CD4-positive, alpha-beta T cell treated with Interleukin-17A for 1 hour (primary cell): ENCODE results near the gene COL18A1.
"Not testable (repeated sequence)": the region's sequence is repeated elsewhere in the genome, so short reads cannot be mapped to it uniquely, and the experiment has no call there.

ENCODE experiments used
- DNase-seq: peaks from one replicate; pipeline ENCODE4 v3.0.0-alpha.2; 2020

COL18A1 gene

DNA sequence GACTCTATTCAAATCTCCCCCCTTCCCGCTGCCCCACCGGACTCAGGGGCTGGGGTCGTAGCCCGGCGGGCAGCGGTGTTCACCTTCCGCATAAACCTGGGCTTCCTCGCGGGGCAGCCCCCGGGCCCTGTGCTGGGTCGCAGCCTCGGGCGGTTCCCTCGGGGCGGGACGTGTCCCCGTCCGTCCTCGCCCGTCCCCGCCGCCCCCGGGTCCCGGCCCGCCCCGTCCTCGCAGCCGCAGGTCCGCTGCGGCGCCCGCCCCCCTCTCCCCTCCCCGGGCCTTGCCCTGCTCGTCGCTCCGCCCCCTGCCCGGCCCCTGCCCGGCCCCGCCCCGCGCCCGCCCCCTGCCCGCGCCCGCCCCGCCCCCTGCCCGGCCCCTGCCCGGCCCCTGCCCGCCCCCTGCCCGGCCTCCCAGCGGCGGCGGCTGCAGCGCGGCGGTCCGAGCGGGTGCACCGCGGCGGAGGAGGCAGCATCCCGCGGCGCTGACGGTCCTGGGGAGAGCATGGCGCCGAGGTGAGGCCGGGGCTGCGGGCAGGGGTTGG, at the start of gene COL18A1:
Gene COL18A1 (plus strand): TSS at position 436 of the 541 bp plus-strand sequence. CDS start 66 bp downstream, at position 502.
- peak; percentile 40 for DNase-seq

DNA sequence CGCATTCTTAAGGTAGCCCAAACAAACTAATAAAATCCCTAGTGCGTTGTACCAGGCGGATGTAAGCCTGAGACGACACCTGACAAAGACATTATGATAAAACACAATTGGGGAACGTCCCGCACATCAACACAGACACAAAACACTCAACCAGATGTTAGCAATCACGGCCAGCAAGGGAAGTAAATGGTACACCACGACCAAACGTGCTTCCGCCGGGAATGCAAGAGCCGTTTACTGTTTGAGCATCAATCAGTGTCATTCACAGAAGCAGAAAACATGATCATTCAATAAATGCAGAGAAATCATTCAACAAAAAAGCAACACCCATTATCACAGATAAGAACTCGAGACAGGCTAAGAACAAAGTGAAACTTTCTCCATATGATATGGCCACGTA, 49.4 kb upstream of the COL18A1 start:
- no peak for DNase-seq

DNA sequence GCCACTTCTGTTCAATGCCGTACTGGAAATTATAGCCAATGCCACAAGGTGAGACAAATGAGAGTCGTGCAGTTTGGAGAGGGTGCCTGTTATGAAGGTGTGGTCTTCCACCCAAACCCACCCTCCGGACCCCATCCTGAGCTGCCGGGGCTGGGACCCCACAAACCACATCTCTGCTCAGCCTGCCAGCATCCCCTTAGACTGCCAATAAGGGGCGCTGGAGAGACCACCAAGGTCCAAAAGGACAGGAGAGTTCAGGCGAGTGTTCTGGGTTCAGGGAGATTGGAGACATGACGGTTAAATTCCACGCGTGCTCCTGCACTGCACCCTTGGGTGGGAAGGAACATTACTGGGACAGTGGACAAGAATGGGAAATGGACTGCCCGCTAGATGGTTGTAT, 48.7 kb upstream of the COL18A1 start:
- DNase-seq: no peak

DNA sequence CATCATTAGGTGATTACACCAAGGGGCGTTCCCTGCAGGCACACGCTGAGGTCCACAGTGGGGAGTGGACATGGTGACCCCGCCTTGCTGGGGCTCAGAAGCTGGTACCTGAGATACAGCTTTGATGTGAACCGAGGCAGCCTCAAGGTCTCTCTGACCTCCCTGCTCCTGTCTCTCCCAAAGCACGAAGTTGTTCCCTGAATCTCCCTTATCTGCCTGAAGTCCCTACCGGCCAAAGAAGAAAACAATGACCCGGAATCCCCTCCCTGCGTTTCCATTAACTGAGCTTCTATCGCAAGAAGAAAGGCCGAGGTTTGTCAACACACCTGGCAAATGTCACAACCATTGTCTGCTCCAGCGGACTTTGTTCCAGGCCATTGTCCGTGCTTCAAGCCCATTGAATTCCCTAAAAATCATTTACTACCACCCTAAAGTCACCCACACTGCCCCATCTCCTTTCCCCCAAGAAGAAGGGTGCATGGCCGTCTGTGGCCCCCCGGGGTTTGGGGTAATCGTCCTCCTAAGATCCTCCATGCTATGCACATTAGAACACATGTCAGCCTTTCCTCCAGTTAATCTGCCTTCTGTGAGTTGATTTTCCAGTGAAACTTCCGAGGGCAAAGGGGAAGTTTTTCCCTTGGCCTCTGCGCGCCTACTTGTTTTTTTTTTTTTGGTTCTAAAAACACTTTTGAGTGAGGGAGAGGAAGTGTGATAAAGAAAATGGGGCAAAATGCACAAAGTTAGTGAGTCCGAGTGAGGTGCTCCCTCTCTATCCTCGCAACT, 48.1 kb upstream of the COL18A1 start:
- DNase-seq: no peak

DNA sequence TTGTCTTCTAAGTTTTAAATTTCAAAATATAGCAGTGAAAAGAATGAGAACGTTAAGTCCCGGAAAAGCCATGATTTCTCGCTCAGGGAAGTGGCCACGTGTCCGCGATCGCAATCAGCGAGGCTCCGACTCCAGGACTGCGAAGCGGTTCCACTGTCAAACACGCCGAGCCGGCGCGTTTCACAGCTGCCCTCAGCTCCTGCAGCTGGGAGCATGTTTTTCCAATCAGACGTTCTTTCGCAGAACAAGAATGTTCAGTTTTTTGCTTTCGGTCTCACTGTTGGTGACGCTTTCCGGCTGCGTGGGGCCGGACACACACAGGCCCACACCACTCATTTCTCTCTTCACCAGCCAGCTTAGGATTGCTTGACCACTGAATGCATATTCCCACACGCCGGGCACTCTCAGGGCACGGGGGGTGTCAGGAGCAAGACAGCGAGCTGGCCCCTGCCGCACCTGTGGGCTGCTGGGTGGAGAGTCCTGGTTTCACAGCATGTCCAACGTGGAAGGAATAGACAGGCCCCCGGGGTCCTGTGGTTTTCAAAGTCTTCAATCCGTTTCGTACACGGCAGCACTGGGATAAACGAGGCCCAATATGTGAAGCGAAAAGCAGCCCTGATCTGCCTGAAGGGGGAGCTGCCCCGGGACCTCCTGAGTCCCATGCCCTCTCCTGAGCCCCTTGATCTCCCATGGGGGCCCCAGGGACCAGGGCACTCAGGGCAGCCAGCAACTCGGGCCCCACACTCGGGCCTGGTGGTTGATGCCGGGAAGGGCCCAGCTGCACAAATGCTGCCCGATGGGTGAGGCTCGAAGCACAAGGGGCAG, 47.3 kb upstream of the COL18A1 start:
- no peak for DNase-seq

DNA sequence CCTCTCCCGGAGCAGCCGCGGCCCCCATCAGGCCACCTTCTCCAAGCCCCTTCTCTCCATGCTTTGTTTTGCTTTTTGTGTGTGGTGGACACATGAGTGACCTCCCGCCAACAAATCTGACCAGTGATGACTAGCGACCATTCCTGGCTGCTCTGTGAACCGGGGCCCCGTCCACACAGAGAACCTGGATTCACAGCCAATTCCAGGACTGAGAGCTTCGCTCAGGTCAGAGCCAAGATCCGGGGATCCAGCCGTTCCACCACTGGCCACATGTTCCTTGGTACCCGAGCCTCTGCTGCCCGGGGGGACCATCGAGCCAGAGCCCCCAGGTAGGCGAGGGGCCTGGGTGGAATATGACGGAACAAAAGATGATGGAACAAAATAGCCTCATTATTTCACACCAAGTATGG, 46.7 kb upstream of the COL18A1 start:
- no peak for DNase-seq

DNA sequence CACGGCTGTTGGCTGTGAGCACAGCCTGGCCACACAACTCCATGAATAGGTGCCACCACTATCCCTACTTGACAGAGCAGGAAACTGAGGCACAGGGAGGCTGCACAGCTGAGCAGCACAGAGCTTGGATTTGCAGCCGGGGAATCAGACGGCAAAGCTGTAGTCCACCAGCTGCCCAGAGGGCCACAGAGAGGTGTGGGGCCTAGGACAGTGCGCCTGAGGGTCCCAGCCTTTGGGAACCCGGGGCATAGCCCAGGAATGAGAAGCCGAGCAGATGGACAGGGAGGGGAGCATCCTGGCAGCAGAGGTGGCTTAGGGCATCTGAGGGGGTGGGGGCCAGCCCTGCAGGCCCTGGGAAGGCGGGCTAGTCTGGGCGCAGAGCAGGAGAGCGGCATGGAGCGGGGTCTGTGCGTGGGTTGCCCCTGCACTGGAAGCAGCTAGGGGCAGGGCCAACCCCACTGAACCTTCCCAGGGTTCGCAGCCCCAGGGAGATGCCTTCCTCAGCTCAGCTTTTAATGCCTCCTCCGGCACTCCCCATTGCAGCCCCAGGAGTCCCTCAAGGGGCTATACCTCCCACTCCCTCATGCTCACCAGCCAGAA, 46.2 kb upstream of the COL18A1 start:
- DNase-seq: no peak

DNA sequence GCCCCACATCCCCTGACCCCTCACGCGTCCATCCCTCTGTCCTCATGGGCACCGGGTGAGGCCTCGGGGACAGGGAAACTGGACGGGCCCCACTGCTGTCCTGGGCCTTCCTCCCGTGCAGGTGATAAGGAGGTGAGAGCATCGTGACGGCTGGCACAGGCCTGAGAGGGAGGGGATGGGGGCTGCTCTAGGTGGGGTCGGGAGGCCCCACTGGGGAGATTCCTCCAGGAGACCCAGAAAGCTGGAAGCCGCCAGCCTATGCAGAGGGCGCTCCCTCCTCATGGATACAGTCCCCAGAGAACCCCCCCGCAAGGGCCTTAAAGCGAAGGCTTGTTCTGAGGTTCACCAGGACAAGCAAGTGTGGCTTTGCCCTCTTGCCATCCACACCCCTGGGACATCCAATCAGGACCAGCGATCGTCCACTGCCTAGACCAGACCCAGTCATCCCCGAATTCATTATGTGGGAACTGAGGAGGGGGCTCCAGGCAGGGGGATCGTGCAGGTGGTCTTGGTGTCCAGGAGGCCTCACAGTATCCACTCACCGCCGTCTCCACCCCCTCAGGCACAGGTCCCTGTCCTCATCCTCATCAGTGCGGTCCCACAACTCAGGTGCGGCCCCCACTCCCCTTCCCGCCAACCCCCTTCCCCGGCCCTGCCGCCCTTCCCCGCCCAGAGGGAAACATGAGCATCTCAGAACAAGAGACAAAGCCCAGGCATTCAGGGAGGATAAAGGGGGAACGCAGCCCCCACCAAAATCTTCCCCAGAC, 45.3 kb upstream of the COL18A1 start:
- no peak for DNase-seq

DNA sequence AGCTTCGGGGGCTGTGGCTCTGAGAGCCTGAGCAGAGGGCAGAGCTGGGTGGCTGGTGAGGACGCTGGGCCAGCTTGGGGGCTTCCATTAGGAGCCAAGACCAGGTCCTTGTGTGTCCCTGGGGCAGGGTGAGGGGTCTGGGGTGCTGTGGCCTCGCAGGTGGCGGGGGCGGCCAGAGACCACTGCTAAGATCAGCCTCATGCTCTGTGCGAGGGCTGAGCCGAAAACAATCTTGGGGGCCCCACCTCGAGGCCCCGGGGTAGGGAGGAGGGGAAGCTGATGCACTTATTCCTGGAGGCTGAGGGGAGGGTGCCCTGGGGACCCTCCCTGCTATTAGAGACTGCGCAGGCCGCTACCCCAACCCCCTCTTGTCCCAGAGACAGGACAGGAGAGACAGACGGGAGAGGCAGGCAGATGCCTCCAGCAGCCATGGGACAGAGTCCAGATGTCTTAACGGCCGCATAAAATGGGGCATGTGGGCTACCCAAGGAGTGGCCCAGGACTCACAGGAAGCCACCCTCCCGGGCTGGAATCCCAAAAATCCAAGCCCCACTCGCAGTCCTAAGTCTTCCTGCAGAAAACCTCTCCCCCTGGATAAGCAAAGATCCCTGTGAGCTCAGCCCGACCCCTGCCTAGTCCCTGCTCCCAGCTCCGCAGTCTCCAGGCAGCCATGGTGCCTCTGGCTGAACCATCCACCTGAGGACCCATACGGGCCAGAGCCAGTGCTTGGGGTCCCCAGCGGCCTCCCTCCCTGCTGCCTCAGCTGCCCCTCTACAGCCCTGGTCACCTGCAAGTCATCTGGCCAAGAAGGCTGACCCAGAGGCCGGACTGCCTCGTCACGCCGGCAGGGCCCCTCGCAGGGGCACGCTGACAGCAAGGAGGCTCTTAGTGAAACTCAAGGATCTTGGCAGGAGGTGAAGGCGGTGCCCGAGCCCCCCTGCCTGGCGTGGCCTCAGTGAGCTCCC, 43.6 kb upstream of the COL18A1 start:
- no peak for DNase-seq

DNA sequence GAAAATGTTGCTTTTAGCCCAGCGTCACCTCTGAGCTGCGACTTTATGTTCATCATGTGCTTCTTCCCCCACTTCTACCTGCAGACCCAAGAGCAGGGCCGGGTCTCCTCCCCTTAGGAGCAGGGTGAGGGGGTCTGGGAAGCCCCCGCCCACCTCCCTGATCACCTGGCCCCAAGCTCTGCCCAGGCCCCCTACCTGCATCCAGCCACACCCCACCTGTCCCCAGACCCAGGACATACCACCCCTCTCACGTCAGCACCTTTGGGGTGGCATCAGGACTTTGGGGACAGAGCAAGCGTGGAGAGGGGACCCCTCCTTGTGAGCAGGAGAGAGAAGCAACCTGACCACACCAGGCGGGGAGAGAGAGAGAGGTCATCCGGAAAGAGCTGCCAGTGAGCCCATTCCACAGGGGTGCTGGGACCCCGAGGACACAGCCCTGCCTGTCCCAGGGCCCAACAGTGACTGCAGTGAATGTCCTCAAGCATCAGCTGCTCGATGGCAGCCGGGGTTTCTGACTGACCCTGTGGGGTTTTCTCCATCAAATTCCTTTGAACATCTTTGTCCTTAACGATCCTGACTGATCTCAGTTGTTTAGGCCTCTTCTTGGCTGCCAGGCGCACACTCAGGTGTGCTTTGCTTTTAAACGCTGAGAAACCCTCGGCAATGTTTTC, 42.8 kb upstream of the COL18A1 start:
- no peak for DNase-seq

DNA sequence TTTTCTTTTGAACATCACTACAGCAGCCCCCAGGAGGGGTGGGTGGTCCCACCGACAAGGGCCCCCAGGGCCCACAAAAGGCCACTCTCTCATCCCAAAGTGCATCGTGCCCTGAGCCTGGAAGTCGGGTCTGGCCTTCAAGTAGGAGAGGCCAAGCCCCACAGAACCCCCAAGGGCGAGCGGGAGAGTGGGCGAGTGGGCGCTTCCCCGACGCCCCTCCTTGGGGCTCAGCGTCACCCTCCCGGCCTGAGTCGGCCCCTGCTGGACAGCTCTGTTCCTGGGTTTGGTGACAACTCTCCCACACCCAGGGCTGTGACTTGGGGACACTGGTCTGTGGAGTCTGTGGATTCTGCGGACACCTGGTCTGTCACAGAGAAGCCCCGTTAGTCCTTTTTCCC, 42.2 kb upstream of the COL18A1 start:
- DNase-seq: no peak

DNA sequence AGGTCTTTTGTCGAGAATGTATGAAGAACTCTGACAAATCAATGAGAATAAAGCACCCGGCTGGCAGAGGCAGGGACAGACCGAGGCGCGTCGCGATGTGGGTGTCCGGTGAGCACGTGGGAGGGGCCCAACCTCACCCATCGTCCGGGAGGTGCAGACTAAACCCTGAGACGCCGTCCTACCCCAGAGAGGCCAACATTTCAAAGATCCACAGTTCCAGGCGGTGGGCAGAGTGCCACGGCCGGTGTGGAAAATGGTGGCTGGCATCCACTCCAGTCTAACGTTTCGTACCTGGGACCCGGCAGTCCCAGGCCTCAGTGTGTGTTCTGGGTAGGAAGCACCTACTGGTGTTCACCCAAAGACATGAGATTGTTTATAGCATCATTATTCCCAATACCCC, 41.7 kb upstream of the COL18A1 start:
- DNase-seq: not testable (repeated sequence)

DNA sequence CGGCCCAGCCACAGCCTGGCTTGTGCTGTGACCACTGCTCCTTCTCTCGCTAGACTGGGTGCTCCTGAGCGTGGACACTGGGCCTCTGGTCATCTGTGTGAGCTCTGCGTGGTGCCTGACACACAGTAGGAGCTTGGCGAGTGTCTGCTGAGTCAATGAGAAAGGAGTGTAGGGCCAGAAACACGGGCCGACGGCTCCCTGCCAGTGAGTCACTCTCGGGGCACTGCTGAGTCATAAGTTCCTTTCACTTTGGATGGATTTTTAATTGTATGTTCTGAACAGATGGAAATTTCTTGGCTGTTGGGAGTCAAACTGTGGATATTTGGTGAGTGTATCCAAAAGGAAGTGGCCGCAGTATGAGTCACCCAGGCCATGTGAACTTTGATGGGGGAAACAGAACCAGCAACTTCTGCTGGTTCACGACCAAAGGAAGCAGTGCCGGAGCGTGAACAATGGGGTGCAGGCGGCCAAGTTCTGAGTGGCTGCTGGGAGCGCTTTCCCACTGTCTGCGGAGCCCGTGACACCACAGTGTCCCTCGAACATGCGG, 41.0 kb upstream of the COL18A1 start:
- peak; percentile 5 for DNase-seq

DNA sequence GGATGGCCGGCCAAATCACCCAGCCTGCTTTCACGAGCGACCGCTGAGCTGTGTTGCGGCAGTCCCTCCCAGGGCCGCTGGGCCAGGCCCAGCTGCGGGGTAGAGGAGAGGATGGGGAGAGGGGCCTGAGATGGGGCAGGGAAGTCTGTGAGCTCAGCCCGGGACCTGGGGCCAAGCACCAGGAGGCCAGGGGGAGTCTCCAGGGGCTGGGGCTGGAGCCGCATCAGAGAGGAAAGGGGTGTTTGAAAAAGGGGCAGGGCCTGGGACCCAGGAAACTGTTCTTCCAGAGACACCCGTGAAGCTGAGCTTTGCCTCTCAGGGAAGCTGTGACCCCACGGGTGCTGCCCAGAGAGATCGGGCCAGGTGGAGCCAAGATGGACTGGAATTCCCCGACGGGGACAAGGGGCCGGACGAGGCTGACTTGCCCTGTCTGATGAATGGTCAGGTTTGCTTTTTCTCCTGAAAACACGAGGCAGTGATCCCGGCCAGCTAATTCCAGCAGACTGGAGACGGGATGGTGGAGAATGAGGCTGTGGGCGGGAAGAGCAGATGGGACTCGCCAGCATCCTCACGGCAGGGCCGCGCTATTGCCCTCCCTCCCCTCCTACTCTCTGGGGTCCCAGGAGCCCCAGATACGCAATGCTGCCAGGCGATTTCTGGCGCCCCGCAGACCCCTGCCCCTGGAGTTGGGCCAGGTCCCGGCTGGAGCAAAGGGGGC, 40.3 kb upstream of the COL18A1 start:
- no peak for DNase-seq

DNA sequence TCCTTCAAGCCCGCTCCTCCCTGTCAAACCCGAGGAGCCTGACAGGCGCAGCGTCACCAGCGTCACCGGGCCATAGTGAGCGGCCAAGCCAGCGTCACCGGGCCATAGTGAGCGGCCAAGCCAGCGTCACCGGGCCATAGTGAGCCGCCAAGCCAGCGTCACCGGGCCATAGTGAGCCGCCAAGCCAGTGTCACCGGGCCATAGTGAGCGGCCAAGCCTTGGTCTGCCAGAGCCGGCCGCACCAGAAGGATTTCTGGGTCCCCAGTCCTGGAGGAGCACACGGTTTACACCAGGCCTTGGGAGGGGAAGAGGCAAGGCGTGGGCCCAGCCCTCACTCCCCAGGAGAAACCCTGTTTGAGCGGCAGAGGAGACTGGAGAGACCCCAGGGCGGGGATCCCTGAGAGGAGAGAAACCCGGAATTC, 39.8 kb upstream of the COL18A1 start:
- no peak for DNase-seq

DNA sequence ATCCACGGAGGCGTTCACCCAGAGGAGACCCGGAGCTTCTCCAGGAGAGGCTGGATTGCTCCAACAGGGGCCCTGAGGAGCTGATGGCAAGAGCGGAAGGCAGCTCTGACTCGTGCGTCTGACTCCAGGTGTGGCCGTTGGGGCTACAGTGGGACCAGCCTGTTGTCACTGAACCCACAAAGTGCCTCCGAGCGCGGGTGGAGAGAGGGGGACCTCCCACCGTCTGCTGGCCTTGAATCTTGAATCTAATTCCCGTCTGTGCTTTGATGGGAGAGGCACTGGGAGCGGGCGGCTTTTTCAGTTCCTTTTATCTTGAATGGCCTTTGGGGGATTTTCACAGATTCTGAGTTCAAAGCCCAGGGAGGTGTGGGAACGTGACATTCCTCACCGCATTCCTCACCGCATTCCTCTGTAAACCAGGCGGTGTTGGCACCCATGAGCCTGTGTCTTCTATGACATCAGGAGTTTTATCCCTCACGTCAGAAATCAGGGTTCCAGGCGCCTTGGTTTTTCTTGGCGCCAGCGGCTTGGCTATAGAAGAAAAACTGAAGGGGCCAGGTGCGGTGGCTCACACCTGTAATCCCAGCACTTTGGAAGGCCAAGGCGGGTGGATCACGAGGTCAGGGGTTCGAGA, 39.2 kb upstream of the COL18A1 start:
- DNase-seq: no peak

DNA sequence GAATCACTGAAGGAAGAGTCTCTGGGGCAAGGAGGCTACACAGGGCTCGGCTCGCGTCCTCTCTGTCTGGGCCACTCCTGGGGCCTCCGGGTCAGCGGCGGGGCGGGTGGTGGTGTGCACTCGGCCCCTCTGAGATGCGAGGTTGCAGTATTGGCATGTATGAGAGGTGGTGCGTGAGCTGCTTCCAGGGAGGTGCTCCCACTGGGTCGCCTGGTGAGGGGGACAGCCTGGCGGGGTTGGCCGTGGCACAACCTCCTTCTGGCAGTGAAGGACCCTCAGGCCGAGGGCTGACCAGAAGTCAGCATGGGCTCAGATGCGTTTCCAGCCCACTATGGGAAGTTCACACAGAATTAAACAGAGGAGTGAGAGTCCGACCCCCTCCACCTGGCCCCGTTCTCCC, 38.5 kb upstream of the COL18A1 start:
- DNase-seq: no peak

DNA sequence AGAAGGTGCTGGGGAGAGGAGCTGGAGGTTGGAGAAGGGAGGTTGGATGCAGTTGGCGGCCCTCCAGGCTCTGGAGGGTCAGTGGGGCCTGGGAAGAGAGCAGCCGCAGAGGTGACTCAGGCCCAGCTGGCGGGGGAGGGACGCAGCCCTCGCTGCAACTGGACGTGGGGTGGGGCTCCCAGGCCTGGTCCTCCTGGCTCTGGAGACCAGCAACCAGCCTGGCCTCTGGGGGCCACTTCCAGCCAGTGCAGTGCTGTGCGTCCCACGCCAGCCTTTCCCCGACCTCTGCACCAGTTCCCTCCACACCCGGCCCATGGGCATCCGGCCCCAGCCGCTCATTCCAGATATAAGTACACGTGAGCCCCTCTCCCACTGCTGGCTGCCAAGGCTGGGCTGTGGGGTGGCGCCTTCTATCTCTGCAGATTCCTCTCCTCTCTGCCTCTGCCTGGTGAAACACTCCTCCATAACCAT, 38.0 kb upstream of the COL18A1 start:
- DNase-seq: no peak
